ENCODE results near the gene DNAJC5. TPM values are rescaled to one million over a fixed set of nuclear protein-coding genes. Genes with fewer than 3 reads are reported as not detected.

Gene DNAJC5
- total RNA-seq, 2 donors from 2014 or later: 31.1 to 31.7 TPM

GRCh38 chr20:63881451-63882226 lies 13.3 kb upstream of the DNAJC5 start:
- no peak for DNase-seq (ENCODE audit: low spot score)
- intact Hi-C loops (cut with DNase I): no loop called here

DNA sequence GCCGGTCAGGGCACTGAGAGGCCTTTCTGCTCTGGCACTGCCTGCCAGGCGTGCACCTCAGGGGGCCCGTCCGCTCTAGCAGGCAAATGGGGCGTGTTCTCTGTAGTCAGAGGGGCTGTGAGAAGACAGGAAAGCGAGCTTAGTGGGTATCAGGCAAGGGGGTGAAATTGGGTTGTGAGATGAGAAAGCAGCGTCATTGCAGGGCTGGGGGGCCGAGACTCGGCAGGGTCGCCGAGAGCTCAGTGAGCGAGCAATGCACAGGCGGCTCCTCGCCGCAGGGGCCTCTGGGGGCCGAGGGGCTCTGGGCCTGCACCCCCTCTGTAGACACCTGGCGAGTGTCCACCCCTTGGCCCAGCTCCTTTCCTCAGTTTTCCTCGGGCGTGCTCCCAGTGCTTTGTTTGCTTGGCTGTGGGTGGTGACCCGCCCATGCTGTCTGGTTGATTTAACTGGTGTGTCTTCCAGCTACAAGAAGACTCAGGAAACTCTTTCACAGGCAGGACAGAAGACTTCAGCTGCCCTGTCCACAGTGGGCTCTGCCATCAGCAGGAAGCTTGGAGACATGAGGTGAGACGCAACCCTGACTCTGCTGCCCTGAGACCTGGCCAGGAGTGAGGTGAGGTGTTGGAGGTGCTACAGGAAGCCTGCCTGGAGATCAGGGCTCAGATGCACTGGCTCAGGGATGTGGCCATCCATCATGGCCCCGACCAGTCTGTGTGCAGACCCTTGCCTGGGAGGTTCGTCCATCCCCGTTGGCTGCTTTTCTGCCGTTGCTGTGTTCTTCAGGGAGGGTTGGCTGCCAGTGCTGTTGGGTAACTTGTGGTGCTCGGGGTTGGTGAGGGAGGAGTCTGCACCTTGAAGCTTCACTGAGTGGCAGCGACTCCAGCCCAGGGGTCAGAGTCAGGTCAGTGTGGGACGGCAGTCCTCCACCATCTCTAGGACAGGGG lies 12.4 kb upstream of the DNAJC5 start:
- intact Hi-C loops (cut with DNase I): no loop called here
- no peak for DNase-seq (ENCODE audit: low spot score)

DNA sequence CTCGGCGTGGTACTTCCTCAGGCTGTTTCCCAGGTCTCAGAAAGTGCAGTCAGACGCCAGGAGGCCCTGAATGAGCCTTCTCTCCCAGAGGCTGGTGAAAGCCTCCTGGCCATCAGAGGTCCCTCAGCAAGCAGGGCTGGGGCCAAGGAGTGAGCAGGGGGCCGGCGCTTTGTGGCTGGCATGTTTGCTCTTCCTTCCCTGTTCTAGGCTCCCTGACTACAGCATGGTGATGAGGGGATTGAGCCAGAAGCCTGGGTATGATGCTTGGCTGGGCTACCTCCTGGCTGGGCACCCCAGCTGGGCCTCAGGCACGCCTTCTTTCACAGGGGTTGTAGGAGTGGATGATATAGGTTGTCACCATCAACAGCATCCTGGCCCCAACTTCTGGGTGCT lies 11.7 kb upstream of the DNAJC5 start:
- intact Hi-C loops (cut with DNase I): no loop called here

GRCh38 chr20:63884506-63885263 lies 10.2 kb upstream of the DNAJC5 start:
- intact Hi-C loops (cut with DNase I): no loop called here
- no peak for DNase-seq (ENCODE audit: low spot score)

More for the DNA sequence above, 11.7 kb upstream of the DNAJC5 start:
- DNase-seq (ENCODE audit: low spot score): no peak

DNA sequence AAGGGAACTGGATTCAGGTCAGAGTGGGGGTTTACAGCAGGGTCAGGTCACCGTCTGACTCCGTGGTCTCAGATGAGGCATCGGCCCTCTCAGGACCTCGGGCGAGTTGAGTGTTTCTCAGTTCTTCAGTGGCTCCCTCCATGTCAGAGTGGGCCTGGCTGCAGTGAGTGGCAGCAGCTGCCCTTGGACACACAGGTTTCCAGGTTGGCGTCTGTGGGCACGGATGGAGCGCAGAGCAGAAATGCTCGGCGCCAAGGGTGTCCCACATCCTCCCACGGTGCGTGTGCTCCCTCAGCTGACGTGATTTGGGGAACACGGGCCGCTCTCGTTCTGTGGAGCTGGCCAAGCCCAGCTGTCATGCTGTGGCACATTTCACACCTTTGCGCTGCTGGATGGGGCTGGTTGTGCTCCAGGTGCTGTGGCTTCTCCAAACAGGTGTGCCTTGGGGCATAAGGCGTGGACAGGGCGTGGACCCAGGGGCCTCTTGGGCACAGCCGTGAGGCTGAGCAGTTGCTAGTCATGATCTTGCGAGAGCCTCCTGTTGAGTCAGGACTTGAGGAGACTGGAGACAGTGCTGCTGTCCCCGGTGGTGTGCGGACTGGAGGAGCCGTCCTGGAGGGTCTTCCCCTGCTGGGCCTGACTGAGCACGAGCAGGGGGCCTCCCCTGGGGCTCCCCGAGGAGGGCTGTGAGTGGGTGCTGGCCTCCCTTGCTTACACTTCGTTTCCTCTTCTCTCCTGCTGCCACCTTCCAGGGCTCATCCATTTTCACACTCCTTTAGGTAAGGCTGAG lies 9.5 kb upstream of the DNAJC5 start:
- no peak for DNase-seq (ENCODE audit: low spot score)
- intact Hi-C loops (cut with DNase I): no loop called here

DNA sequence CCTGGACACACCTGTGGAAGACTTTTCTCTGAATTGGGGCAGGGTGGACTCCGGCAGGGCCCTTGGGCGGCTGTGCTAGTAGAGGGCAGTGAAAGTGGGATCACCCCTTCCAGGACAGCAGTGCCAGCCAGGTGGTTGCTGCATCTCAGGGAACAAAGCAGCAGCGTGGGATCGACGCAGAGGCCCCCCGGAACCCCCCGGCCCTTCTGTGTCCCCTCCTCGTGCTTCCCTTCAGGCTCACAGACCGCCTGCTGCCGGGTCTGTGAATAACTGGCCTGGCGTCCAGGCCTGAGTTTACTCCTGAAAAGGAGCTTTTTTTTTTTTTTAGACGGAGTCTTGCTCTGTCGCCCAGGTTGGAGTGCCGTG lies 8.9 kb upstream of the DNAJC5 start:
- intact Hi-C loops (cut with DNase I): no loop called here
- DNase-seq (ENCODE audit: low spot score): no peak

DNA sequence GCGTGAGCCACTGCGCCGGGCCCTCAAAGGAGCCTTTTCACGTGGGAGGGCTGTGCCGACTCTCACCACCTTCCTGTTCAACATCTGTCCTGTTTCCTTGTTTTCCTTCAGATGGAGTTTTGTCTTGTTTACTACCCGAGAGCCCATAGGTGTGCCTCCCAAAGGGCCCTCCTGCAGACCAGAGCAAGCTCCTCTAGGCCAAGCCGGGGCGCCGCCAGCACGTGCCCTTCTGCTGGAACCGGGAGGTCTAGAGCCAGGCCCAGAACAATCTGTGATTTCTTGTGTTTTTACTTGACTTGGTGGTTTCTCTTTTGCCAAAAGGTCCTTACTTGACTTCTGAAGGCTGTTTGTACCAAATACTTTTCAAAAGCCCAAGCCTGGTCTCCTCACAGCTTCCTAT lies 8.0 kb upstream of the DNAJC5 start:
- DNase-seq (ENCODE audit: low spot score): no peak
- intact Hi-C loops (cut with DNase I): no loop called here

GRCh38 chr20:63889241-63890200 lies 5.4 kb upstream of the DNAJC5 start:
- intact Hi-C loops (cut with DNase I): no loop called here
- DNase-seq (ENCODE audit: low spot score): no peak

- no peak for DNase-seq (ENCODE audit: low spot score)
- intact Hi-C loops (cut with DNase I): no loop called here
Measured at GRCh38 chr20:63890201-63890576, 4.7 kb upstream of the DNAJC5 start.

- no peak for DNase-seq (ENCODE audit: low spot score)
- intact Hi-C loops (cut with DNase I): no loop called here
Measured at GRCh38 chr20:63890616-63891015, 4.3 kb upstream of the DNAJC5 start.

GRCh38 chr20:63891061-63892002 lies 3.6 kb upstream of the DNAJC5 start:
- intact Hi-C loops (cut with DNase I): no loop called here
- no peak for DNase-seq (ENCODE audit: low spot score)

- intact Hi-C loops (cut with DNase I): no loop called here
Measured at GRCh38 chr20:63892402-63892801, 2.5 kb upstream of the DNAJC5 start.

GRCh38 chr20:63893999-63894357 lies 948 bp upstream of the DNAJC5 start:
- intact Hi-C loops (cut with DNase I): no loop called here

More at GRCh38 chr20:63892402-63892801, 2.5 kb upstream of the DNAJC5 start:
- DNase-seq (ENCODE audit: low spot score): no peak

DNA sequence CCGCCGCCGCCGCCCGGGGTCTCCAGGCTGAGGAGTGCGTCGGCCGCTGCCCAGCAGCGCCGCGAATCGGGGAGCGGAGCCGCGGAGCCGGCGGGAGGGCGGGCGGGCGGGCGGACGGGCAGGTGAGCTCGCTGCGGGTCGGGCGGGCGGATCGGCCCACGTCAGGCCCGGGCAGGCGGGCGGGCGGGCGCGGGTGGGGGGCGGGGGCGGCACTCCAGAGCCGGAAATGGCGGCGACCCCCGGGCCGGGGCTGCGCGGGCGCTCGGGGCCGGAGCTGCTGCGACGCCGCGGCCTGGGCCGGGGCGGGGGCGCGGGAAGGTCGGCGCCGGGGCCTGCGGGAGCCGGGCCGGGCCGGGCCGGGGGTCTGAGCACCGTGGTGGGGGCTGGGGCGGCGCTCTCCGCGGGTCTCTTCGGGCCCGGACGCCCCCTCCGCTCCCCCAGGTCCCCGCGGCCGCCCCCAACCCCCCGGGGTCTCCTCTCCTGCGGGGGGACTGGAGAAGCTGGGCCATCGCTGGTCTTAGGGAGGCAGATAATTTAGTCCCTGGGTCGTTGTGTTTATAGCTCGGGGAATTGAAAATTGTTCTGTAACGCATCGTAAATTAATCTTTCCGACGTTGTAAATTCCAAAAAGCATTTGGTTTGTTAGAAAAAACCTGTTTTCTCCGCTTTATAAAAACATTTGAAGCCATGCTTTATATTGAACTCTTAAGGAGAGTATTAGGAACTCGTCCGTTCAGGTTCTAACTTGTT lies 451 bp downstream of the DNAJC5 start:
- intact Hi-C loops (cut with DNase I): no loop called here
- DNase-seq (ENCODE audit: low spot score): no peak

More at GRCh38 chr20:63893999-63894357, 948 bp upstream of the DNAJC5 start:
- no peak for DNase-seq (ENCODE audit: low spot score)

DNA sequence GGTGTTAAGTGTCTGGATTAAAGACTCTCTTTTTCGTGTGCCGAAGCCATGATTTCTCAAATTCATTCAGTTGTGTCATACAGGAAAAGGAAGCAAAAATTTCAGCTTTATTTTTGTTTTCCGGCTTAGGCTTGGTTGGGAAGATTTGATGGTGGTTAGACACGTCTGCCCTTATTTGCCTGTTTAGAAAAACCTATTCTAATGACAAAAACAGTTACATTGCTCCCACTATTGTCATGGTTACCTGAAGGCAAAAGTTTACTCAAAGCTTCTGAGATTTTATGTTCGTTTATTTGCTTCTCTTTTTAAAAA lies 982 bp downstream of the DNAJC5 start:
- intact Hi-C loops (cut with DNase I): no loop called here
- DNase-seq (ENCODE audit: low spot score): no peak

Data from posterior vena cava (tissue), 2 donors.